Neuronal stem cell (in vitro differentiated cells): ENCODE data around the gene CD4.

Experiments
- DNase-seq: peaks from one replicate; pipeline ENCODE4 v3.0.0-alpha.2; 2013; ENCODE audit warnings: low spot score
- H2AFZ ChIP-seq: one replicate; pipeline ENCODE4 v1.6.1; 2013; ENCODE audit warnings: mild to moderate bottlenecking, low read length, inconsistent platforms
- H2AK5ac ChIP-seq: 2 replicates; pipeline ENCODE4 v1.6.1; 2013; ENCODE audit warnings: low read depth, mild to moderate bottlenecking, inconsistent platforms, low read length, moderate library complexity, mixed read lengths
- H2BK120ac ChIP-seq: 2 replicates; pipeline ENCODE4 v1.6.1; 2013; ENCODE audit warnings: low read depth, mild to moderate bottlenecking, inconsistent platforms, low read length, moderate library complexity, mixed read lengths
- H2BK12ac ChIP-seq: one replicate; pipeline ENCODE4 v1.6.1; 2013; ENCODE audit warnings: low read length, inconsistent platforms
- H2BK15ac ChIP-seq: 2 replicates; pipeline ENCODE4 v1.6.1; 2013; ENCODE audit warnings: mild to moderate bottlenecking, low read length, inconsistent platforms, mixed read lengths
- H2BK5ac ChIP-seq: one replicate; pipeline ENCODE4 v1.6.1; 2013; ENCODE audit warnings: inconsistent platforms, mild to moderate bottlenecking, low read length, moderate library complexity
- H3K14ac ChIP-seq: one replicate; pipeline ENCODE4 v1.6.1; 2013; ENCODE audit warnings: low read length, inconsistent platforms
- H3K18ac ChIP-seq: 2 replicates; pipeline ENCODE4 v1.6.1; 2013; ENCODE audit warnings: low read length, inconsistent platforms
- H3K23ac ChIP-seq: 2 replicates; pipeline ENCODE4 v1.6.1; 2013; ENCODE audit warnings: low read depth, mild to moderate bottlenecking, mixed read lengths, low read length, inconsistent platforms; ENCODE audit not compliant: poor library complexity
- H3K27ac ChIP-seq: replicated peaks from 3 replicates; pipeline ENCODE4 v1.5.1; 2013; ENCODE audit warnings: low read length, inconsistent platforms
- H3K27me3 ChIP-seq, 3 experiments: 2 replicates each; pipeline ENCODE4 v1.6.1; 2013; ENCODE audit warnings: low read length in 3 of 3, mild to moderate bottlenecking in 2 of 3, inconsistent platforms in 1 of 3, low read depth in 1 of 3, mixed read lengths in 1 of 3, moderate library complexity in 1 of 3; ENCODE audit not compliant: control insufficient read depth in 3 of 3, insufficient read depth in 3 of 3
- H3K36me3 ChIP-seq, 2 donors: replicated peaks in 1 of 2; 2 replicates each; pipeline ENCODE4 v1.6.1; 2013; ENCODE audit warnings: low read length in 2 of 2; ENCODE audit not compliant: control insufficient read depth in 2 of 2, insufficient read depth in 2 of 2
- H3K4ac ChIP-seq: 2 replicates; pipeline ENCODE4 v1.6.1; 2013; ENCODE audit warnings: inconsistent platforms, mild to moderate bottlenecking, low read length, moderate library complexity
- H3K4me1 ChIP-seq, 2 donors: 1 replicate in 1 of 2; 2 replicates in 1 of 2; pipeline ENCODE4 v1.6.1; 2013; ENCODE audit warnings: low read length in 2 of 2, low read depth in 1 of 2; ENCODE audit not compliant: control insufficient read depth in 2 of 2, insufficient read depth in 1 of 2
- H3K4me2 ChIP-seq: one replicate; pipeline ENCODE4 v1.6.1; 2013; ENCODE audit warnings: mild to moderate bottlenecking, low read length, inconsistent platforms; ENCODE audit not compliant: insufficient read depth, poor library complexity, severe bottlenecking
- H3K4me3 ChIP-seq, 2 donors: 2 replicates each; pipeline ENCODE4 v1.5.1; 2013; ENCODE audit warnings: low read length in 2 of 2, mild to moderate bottlenecking in 2 of 2, inconsistent platforms in 1 of 2, moderate library complexity in 1 of 2
- H3K79me1 ChIP-seq: one replicate; pipeline ENCODE4 v1.6.1; 2013; ENCODE audit warnings: low read depth, mild to moderate bottlenecking, inconsistent platforms, low read length, moderate library complexity
- H3K9ac ChIP-seq: one replicate; pipeline ENCODE4 v1.6.1; 2013; ENCODE audit warnings: mild to moderate bottlenecking, low read depth, low read length, inconsistent platforms; ENCODE audit not compliant: poor library complexity
- H3K9me3 ChIP-seq, 2 donors: replicated peaks in 1 of 2; 2 replicates each; pipeline versions ENCODE3 to v1.6.1; 2013; ENCODE audit warnings: low read length in 2 of 2, mild to moderate bottlenecking in 2 of 2, inconsistent platforms in 1 of 2, low read depth in 1 of 2, mixed read lengths in 1 of 2, moderate library complexity in 1 of 2; ENCODE audit not compliant: control insufficient read depth in 2 of 2, insufficient read depth in 1 of 2
- H4K8ac ChIP-seq: one replicate; pipeline ENCODE4 v1.6.1; 2013; ENCODE audit warnings: low read depth, mild to moderate bottlenecking, inconsistent platforms, low read length, moderate library complexity
- H4K91ac ChIP-seq: one replicate; pipeline ENCODE4 v1.6.1; 2013; ENCODE audit warnings: low read length, low read depth, mild to moderate bottlenecking, inconsistent platforms; ENCODE audit not compliant: poor library complexity
- WGBS, 2 donors: extraction: QIAGEN DNeasy Blood & Tissue Kit; methylation state at CpG; one replicate each; pipeline ENCODE4 v1.1.7; 2013; ENCODE audit warnings: missing lambda C conversion rate in 2 of 2, mixed read lengths in 1 of 2; ENCODE audit not compliant: insufficient read length in 2 of 2, insufficient replicate concordance in 1 of 2; ENCODE audit errors: extremely low coverage in 2 of 2; 5-methylcytosine and 5-hydroxymethylcytosine counted together

The CD4 gene

GRCh38 chr12:6858799-6859198 lies 69.5 kb downstream of the CD4 start:
- Histone ChIP-seq H2AFZ (no peak overlapping the region), H3K4me1 (no peaks in the 10 kb centered on the region), H2BK5ac (no peak overlapping the region), H3K4ac (no peak overlapping the region), H3K9ac (no peak overlapping the region), H3K4me2 (no peak overlapping the region), H3K14ac (no peak overlapping the region), H4K8ac (no peak overlapping the region), H3K9me3 (no peaks in the 10 kb centered on the region), H3K27ac (no peak overlapping the region), H3K79me1 (peaks cover 7% of the 10 kb centered on the region), H2BK12ac (no peak overlapping the region), H3K27me3 (no peaks in the 10 kb centered on the region), H2BK15ac (no peak overlapping the region), H3K36me3 (peaks cover 64 to 98% of the 10 kb centered on the region in 2 donors), H2AK5ac (no peak overlapping the region), H3K18ac (no peak overlapping the region), H4K91ac (no peak overlapping the region), H3K23ac (no peak overlapping the region), H3K4me3 (no peak overlapping the region), H2BK120ac (no peak overlapping the region)
- WGBS, 2 donors, result no CpG with 5 or more reads among the region's 2 CpGs
- DNase-seq, result no peak

DNA sequence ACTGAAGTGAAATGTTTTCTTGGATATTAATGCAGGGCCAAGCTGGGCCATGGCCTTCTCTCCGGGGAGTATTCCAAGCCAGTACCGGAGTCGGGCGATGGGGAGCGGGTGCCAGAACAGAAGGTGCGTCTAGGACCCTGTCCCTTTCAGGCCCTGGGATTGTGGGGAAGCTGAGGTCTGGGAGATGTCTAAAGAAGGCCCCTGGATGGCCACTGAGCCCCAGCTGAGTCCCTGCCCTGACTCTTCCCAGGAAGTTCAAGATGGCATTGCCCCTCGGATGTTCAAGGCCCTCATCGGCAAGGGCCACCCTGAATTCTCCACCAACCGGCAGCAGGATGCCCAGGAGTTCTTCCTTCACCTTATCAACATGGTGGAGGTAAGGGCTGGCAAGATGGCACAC lies 70.8 kb downstream of the CD4 start:
- Histone ChIP-seq H3K27ac (no peak overlapping the region), H2BK15ac (no peak overlapping the region), H3K79me1 (peaks cover 4% of the 10 kb centered on the region), H3K4ac (no peak overlapping the region), H2BK120ac (no peak overlapping the region), H3K23ac (no peak overlapping the region), H3K9ac (no peak overlapping the region), H2AK5ac (no peak overlapping the region), H3K36me3 (peaks cover 70 to 97% of the 10 kb centered on the region in 2 donors), H3K4me2 (no peak overlapping the region), H3K14ac (no peak overlapping the region), H3K18ac (no peak overlapping the region), H2AFZ (no peak overlapping the region), H3K9me3 (peaks cover 0 to 2% of the 10 kb centered on the region in 2 donors), H2BK5ac (no peak overlapping the region), H4K91ac (no peak overlapping the region), H4K8ac (no peak overlapping the region), H3K4me1 (no peaks in the 10 kb centered on the region), H3K4me3 (peak overlapping the region in 1 of 2 donors; percentile 49), H2BK12ac (no peak overlapping the region), H3K27me3 (no peaks in the 10 kb centered on the region)
- no CpG with 5 or more reads among the region's 9 CpGs for WGBS, 2 donors
- no peak for DNase-seq

- no peak overlapping the region for H2BK5ac ChIP-seq
These were observed 71.6 kb downstream of the CD4 start for GRCh38 chr12:6860942-6861341.

DNA sequence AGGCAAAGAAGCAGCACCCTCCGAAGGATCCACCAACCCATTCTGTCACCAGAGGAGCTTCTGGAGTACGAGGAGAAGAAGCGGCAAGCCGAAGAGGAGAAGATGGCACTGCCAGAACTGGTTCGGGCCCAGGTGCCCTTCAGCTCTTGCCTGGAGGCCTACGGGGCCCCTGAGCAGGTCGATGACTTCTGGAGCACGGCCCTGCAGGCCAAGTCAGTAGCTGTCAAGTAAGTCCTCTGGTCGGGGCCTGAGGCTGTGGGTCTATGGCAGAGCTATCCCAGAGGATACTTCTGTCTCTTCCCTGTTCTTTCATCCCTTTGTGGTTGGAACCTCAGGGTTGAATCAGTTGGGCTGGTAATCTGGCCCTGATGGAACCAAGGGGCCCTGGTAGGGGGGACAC lies 72.1 kb downstream of the CD4 start:
- Histone ChIP-seq H3K79me1 (no peaks in the 10 kb centered on the region), H3K4me3 (no peak overlapping the region), H3K27me3 (no peaks in the 10 kb centered on the region), H3K18ac (no peak overlapping the region), H3K27ac (no peak overlapping the region), H3K23ac (no peak overlapping the region), H3K9ac (no peak overlapping the region), H2AK5ac (no peak overlapping the region), H2BK120ac (no peak overlapping the region), H2BK5ac (no peak overlapping the region), H3K4me1 (peaks cover 0 to 6% of the 10 kb centered on the region in 2 donors), H2BK12ac (no peak overlapping the region), H4K91ac (no peak overlapping the region), H4K8ac (no peak overlapping the region), H3K4me2 (no peak overlapping the region), H2BK15ac (no peak overlapping the region), H2AFZ (no peak overlapping the region), H3K14ac (no peak overlapping the region), H3K36me3 (peaks cover 62 to 97% of the 10 kb centered on the region in 2 donors), H3K9me3 (peaks cover 0 to 2% of the 10 kb centered on the region in 2 donors), H3K4ac (no peak overlapping the region)
- no CpG with 5 or more reads among the region's 9 CpGs for WGBS, 2 donors
- DNase-seq, result no peak

More at GRCh38 chr12:6860942-6861341, 71.6 kb downstream of the CD4 start:
- H3K36me3 ChIP-seq, result peaks cover 67 to 97% of the 10 kb centered on the region in 2 donors
- peaks cover 1% of the 10 kb centered on the region for H3K79me1 ChIP-seq
- no peaks in the 10 kb centered on the region for H3K27me3 ChIP-seq
- H3K18ac ChIP-seq, result no peak overlapping the region
- H4K91ac ChIP-seq, result no peak overlapping the region
- no peak overlapping the region for H3K4me2 ChIP-seq
- no peak overlapping the region for H2BK15ac ChIP-seq
- H3K4ac ChIP-seq, result no peak overlapping the region
- H3K9ac ChIP-seq, result no peak overlapping the region
- DNase-seq, result no peak
- no peak overlapping the region for H3K27ac ChIP-seq
- H2AFZ ChIP-seq, result no peak overlapping the region
- H3K14ac ChIP-seq, result no peak overlapping the region
- no peak overlapping the region for H2BK120ac ChIP-seq
- no peak overlapping the region for H2AK5ac ChIP-seq
- WGBS, 2 donors, result no CpG with 5 or more reads among the region's 7 CpGs
- H3K4me3 ChIP-seq, result peak overlapping the region in 1 of 2 donors; percentile 42
- no peak overlapping the region for H3K23ac ChIP-seq
- H3K9me3 ChIP-seq, result peaks cover 0 to 2% of the 10 kb centered on the region in 2 donors
- H4K8ac ChIP-seq, result no peak overlapping the region
- peaks cover 0 to 3% of the 10 kb centered on the region in 2 donors for H3K4me1 ChIP-seq
- no peak overlapping the region for H2BK12ac ChIP-seq
